ENCODE data around the gene GNPDA1. TPM values are rescaled to one million over a fixed set of nuclear protein-coding genes. Genes with fewer than 3 reads are reported as not detected.

Gene GNPDA1
- total RNA-seq, 1 donor from 2014 or later = 25.1 TPM

DNA sequence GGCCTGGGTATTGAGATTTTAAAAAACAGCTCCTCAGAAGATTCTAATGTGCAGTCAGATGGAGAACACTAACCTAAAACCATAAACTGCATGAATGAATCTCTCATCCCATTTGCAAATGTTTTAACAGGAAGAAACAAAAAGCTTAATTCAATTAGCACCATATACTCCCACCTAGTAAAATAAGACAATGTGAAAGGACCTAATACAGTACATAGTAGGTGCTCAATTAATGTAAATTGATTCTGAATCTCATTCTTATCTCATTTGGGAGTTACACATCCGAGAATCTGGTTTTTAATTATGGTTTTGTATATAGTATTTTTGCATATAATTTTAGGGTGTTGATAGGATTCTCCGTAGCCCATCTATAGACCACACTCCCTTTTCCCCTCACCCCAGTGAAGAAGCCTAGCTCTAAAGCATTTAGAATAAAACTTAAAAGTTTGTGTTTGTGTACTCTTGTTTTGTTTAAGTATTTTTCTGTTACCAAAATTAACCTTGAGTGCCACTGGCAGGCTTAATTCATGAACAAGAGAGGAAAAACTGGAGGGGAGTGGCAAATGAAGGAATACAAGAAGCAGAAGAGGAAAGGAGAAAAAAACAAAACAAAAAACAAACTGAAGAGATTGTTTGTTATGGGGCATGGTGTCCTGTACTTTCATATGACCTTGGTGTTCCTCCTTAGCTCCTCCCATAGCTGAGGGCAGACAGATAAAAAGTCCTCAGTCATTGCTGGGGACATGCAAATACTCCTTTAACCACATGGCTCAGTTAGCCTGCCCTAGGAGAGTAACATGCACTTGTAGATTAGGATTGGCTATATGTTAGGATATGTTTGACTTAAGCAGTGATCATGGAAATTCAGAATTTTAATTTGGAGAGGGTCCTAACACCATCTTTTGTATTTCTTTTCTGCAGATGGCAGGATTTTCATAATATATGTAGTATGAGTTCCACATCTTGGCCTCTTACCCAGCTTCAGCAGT lies 42.8 kb downstream of the GNPDA1 start:
- peak overlapping the region; percentile 96 for H3K27ac ChIP-seq (ENCODE audit: low read depth, low read length)
- peak overlapping the region; percentile 99 for H3K9ac ChIP-seq (ENCODE audit: low read depth in 1 of 3, low read length in 3 of 3)
- peaks cover 9 to 16% (median 13%) of the 10 kb centered on the region in 3 donors for H3K4me1 ChIP-seq (ENCODE audit: control insufficient read depth in 3 of 3, insufficient read depth in 3 of 3, low read length in 3 of 3)
- peaks cover 11 to 17% (median 15%) of the 10 kb centered on the region in 3 donors for H3K36me3 ChIP-seq (ENCODE audit: control insufficient read depth in 3 of 3, insufficient read depth in 3 of 3, low read length in 3 of 3)
- no peaks in the 10 kb centered on the region for H3K9me3 ChIP-seq (ENCODE audit: control insufficient read depth in 3 of 3, low read length in 3 of 3)
- peak overlapping the region; percentile 92 to 96 (median 95) for H3K4me3 ChIP-seq (ENCODE audit: low read length in 3 of 3)
- H3K27me3 ChIP-seq (ENCODE audit: control insufficient read depth in 3 of 3, insufficient read depth in 3 of 3, low read length in 3 of 3) = no peaks in the 10 kb centered on the region

DNA sequence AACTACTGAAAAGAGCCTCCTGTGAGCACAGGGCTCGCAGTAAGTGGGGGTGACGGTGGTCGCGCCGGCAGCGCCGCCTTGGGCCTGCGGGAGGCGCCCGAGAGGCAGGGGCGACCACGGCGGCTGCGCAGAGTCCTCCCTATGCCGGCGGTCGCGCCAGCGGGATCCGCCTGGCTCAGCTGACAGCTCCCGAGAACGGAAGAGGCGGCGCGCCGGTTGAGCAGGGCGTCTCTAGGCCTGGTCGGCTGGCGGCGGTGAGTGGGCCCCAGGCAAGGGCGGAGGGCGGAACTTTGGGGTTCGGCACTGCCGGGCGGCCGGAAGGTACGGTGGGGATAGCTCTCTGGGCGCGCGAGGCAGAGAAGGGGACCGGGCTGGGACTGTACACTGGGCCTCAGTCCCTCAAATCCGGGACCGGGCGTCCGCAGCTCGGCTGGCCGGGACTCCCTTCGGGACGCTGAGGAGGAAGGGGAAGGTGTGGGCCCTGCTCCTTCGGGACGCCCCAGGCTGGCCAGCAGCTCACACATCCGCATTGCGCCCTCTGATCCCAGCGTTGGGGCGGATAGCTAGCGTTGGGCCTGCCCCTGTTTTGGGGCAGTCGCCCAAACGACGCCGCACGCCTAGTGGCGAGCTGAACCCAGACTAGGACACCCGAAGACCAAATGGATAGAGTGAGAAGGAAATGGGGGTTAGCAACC lies 43.8 kb downstream of the GNPDA1 start, which contains the start of gene RNF14:
TSS of gene RNF14 (plus strand) at position 192 of the 695 bp plus-strand sequence. CDS start 4,484 bp downstream, outside the sequence.
- H3K4me3 ChIP-seq (ENCODE audit: low read length in 3 of 3) = peak within 1 kb of the TSS; percentile 92 to 96 (median 95)
- H3K9me3 ChIP-seq (ENCODE audit: control insufficient read depth in 3 of 3, low read length in 3 of 3) = no peaks in the 10 kb centered on the region
- H3K27ac ChIP-seq (ENCODE audit: low read depth, low read length) = peak within 1 kb of the TSS; percentile 96
- peaks cover 7 to 9% (median 8%) of the 10 kb centered on the region in 3 donors for H3K36me3 ChIP-seq (ENCODE audit: control insufficient read depth in 3 of 3, insufficient read depth in 3 of 3, low read length in 3 of 3)
- H3K27me3 ChIP-seq (ENCODE audit: control insufficient read depth in 3 of 3, insufficient read depth in 3 of 3, low read length in 3 of 3) = no peaks in the 10 kb centered on the region
- peak within 1 kb of the TSS; percentile 99 for H3K9ac ChIP-seq (ENCODE audit: low read depth in 1 of 3, low read length in 3 of 3)
- H3K4me1 ChIP-seq (ENCODE audit: control insufficient read depth in 3 of 3, insufficient read depth in 3 of 3, low read length in 3 of 3) = peaks cover 9 to 16% (median 13%) of the 10 kb centered on the region in 3 donors

DNA sequence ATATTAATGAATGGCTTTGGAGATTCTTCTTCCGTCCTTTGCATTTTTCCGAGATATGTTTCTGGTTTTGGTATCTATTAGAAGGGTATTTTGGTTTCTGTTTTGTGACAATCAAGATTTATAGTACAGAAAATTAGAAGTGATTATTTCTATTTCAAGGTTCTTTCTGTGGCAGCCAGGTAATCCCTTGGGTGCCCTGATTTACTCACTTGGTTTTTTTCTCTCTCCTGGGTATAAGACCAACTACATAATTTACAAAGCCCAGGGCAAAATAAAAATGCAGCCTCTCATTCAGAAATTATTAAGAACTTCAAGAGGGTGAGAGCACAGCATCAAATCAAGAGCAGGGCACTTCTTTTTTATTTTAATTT lies 45.9 kb downstream of the GNPDA1 start:
- no peaks in the 10 kb centered on the region for H3K9me3 ChIP-seq (ENCODE audit: control insufficient read depth in 3 of 3, low read length in 3 of 3)
- no peaks in the 10 kb centered on the region for H3K27me3 ChIP-seq (ENCODE audit: control insufficient read depth in 3 of 3, insufficient read depth in 3 of 3, low read length in 3 of 3)
- peaks cover 0 to 2% (median 0%) of the 10 kb centered on the region in 3 donors for H3K36me3 ChIP-seq (ENCODE audit: control insufficient read depth in 3 of 3, insufficient read depth in 3 of 3, low read length in 3 of 3)
- H3K4me1 ChIP-seq (ENCODE audit: control insufficient read depth in 3 of 3, insufficient read depth in 3 of 3, low read length in 3 of 3) = peaks cover 9 to 16% (median 13%) of the 10 kb centered on the region in 3 donors
- H3K9ac ChIP-seq (ENCODE audit: low read depth in 1 of 3, low read length in 3 of 3) = no peak overlapping the region
- no peak overlapping the region for H3K27ac ChIP-seq (ENCODE audit: low read depth, low read length)
- no peak overlapping the region for H3K4me3 ChIP-seq (ENCODE audit: low read length in 3 of 3)

DNA sequence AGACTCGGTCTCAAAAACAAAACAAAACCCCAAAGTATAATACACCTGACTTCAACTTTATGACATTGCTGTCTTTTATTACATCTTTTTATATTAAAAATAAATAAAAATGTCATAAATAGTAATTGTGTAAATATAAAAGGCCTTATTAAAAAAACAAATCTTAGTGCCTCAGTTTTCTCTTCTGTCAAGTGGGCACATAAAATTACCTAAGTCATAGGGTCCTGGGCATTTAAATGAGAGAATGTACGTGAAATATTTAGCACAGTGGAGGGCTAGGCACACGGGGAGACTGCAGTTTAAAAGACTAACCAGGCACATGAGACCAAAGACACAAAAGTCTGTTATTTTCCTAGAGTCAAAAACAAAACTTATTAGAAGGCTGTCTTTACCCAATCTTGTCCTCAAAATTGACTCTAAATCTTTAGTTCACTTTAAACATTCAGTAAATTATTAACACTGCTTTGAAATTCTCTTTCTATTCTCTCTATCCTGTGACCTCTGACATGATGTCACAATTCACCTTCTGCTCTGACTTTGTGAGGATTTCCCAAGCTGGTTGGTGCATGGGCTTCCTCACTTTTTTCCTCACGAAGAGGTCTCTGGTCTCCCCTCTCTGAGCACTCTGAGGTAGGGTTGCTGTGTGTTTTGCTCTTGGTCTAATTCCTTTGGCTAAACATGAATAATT lies 46.4 kb downstream of the GNPDA1 start:
- Histone ChIP-seq H3K27ac (ENCODE audit: low read depth, low read length) (no peak overlapping the region), H3K9me3 (ENCODE audit: control insufficient read depth in 3 of 3, low read length in 3 of 3) (no peaks in the 10 kb centered on the region), H3K4me3 (ENCODE audit: low read length in 3 of 3) (no peak overlapping the region), H3K27me3 (ENCODE audit: control insufficient read depth in 3 of 3, insufficient read depth in 3 of 3, low read length in 3 of 3) (no peaks in the 10 kb centered on the region), H3K9ac (ENCODE audit: low read depth in 1 of 3, low read length in 3 of 3) (no peak overlapping the region), H3K36me3 (ENCODE audit: control insufficient read depth in 3 of 3, insufficient read depth in 3 of 3, low read length in 3 of 3) (peaks cover 0 to 2% (median 0%) of the 10 kb centered on the region in 3 donors), H3K4me1 (ENCODE audit: control insufficient read depth in 3 of 3, insufficient read depth in 3 of 3, low read length in 3 of 3) (peaks cover 9 to 16% (median 13%) of the 10 kb centered on the region in 3 donors)

DNA sequence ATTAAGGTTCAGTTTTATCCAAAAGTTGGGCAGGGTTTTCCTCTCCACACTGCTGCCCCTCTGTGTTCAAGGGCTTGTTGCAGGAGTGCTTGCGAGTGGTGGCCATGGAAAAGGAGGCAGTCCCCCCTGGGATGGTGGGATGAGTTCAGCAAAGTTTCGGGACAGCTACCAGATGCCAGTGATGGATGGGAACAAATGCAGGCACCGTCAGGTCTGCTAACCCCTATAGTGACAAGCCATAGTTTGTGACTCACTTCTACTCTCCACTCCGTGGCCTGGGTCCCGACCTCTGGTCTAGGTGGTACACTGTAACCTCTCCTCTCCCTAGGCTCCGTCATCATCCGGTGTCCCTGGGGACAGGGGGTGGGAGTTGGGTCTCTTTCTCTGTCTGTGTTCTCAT lies 47.8 kb downstream of the GNPDA1 start:
- Histone ChIP-seq H3K36me3 (ENCODE audit: control insufficient read depth in 3 of 3, insufficient read depth in 3 of 3, low read length in 3 of 3) (peaks cover 0 to 2% (median 0%) of the 10 kb centered on the region in 3 donors), H3K4me1 (ENCODE audit: control insufficient read depth in 3 of 3, insufficient read depth in 3 of 3, low read length in 3 of 3) (peaks cover 13 to 14% (median 13%) of the 10 kb centered on the region in 3 donors), H3K4me3 (ENCODE audit: low read length in 3 of 3) (no peak overlapping the region), H3K27ac (ENCODE audit: low read depth, low read length) (no peak overlapping the region), H3K9me3 (ENCODE audit: control insufficient read depth in 3 of 3, low read length in 3 of 3) (no peaks in the 10 kb centered on the region), H3K9ac (ENCODE audit: low read depth in 1 of 3, low read length in 3 of 3) (no peak overlapping the region), H3K27me3 (ENCODE audit: control insufficient read depth in 3 of 3, insufficient read depth in 3 of 3, low read length in 3 of 3) (no peaks in the 10 kb centered on the region)

DNA sequence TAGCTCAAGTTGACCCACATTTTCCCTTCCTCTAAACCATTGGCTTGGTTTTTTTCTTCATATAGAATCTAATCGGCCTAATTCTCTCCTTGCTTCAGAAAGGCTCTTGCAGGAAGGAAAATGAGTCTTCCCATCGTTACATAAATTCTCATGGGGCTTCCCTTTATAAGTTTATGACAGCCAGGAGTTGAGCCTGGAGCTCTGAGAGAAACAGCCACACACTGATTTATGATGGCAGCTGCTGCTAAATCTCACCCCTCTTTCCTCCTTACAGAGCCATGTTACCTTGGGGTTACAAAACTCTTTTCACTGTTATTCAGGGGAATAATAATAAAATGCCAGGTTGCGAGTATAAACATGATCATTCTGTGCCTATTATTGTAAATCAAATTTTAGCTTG lies 49.1 kb downstream of the GNPDA1 start:
- Histone ChIP-seq H3K27ac (ENCODE audit: low read depth, low read length) (no peak overlapping the region), H3K36me3 (ENCODE audit: control insufficient read depth in 3 of 3, insufficient read depth in 3 of 3, low read length in 3 of 3) (no peaks in the 10 kb centered on the region), H3K4me3 (ENCODE audit: low read length in 3 of 3) (no peak overlapping the region), H3K9ac (ENCODE audit: low read depth in 1 of 3, low read length in 3 of 3) (peak overlapping the region in 1 of 3 donors; percentile 3), H3K27me3 (ENCODE audit: control insufficient read depth in 3 of 3, insufficient read depth in 3 of 3, low read length in 3 of 3) (no peaks in the 10 kb centered on the region), H3K9me3 (ENCODE audit: control insufficient read depth in 3 of 3, low read length in 3 of 3) (no peaks in the 10 kb centered on the region), H3K4me1 (ENCODE audit: control insufficient read depth in 3 of 3, insufficient read depth in 3 of 3, low read length in 3 of 3) (peaks cover 10 to 21% (median 11%) of the 10 kb centered on the region in 3 donors)

DNA sequence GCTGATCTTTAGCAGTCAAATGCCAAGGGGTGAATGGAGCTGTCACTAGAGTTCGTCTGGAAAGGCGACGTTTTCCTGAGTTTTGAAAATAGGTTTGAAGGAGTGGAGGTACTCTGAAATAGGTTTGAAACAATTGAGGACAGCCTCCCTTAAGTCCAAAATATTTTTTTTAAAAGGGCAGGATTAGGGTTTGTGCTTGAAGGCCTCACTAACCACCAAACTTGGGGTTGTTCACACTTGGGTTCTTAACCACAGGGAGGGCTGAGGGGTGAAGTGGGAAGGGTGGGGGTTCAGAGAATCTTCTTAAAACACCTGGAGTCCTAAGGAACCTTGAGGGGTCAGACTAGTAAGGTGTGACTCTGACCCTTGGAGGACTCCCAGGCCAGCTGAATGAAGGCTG lies 51.4 kb downstream of the GNPDA1 start:
- H3K9ac ChIP-seq (ENCODE audit: low read depth in 1 of 3, low read length in 3 of 3) = no peak overlapping the region
- no peak overlapping the region for H3K27ac ChIP-seq (ENCODE audit: low read depth, low read length)
- H3K4me1 ChIP-seq (ENCODE audit: control insufficient read depth in 3 of 3, insufficient read depth in 3 of 3, low read length in 3 of 3) = peaks cover 16 to 33% (median 23%) of the 10 kb centered on the region in 3 donors
- no peaks in the 10 kb centered on the region for H3K27me3 ChIP-seq (ENCODE audit: control insufficient read depth in 3 of 3, insufficient read depth in 3 of 3, low read length in 3 of 3)
- no peak overlapping the region for H3K4me3 ChIP-seq (ENCODE audit: low read length in 3 of 3)
- H3K9me3 ChIP-seq (ENCODE audit: control insufficient read depth in 3 of 3, low read length in 3 of 3) = no peaks in the 10 kb centered on the region
- no peaks in the 10 kb centered on the region for H3K36me3 ChIP-seq (ENCODE audit: control insufficient read depth in 3 of 3, insufficient read depth in 3 of 3, low read length in 3 of 3)

DNA sequence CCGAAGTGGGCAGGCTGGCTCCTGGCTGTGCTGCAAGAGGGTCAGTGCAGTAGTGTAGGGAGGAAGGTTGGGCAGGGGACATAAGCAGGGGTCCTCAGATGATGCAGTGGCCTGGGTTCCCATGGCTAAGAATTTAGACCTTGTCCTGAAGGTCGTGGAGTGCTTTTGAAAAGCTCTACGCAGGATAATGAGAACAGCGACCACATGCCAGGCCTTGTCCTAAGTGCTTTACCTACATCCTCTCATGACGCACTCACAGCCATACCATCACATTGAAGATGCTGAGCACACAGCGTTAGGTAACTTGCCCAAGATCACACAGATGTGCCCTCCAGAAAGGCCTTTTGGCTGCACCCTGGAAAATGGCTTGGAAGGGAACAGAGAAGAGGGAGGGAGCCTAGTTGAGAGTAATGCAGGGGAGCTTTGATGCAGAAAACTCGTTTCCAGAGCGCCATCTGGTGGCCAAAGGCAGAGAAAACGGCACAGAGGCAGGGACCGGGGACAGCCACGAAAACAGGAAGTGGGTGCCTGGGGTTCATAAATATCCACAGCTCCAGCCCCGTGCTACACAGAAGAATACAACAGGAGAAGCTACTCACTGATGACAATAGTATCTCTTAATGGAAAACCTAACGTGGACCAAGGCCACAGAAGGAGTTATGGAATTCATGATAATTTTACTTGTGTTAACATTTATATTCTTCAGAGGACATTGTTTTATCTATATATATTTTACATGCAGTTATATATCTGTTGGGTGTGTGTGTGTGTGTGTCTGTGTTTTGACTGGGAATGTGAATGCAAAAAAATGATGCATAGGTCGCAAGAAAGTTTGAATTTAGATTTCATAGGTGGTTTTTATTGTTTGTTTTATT lies 52.1 kb downstream of the GNPDA1 start:
- peaks cover 16 to 37% (median 27%) of the 10 kb centered on the region in 3 donors for H3K4me1 ChIP-seq (ENCODE audit: control insufficient read depth in 3 of 3, insufficient read depth in 3 of 3, low read length in 3 of 3)
- peak overlapping the region in 2 of 3 donors; percentile 34 to 47 for H3K9ac ChIP-seq (ENCODE audit: low read depth in 1 of 3, low read length in 3 of 3)
- H3K9me3 ChIP-seq (ENCODE audit: control insufficient read depth in 3 of 3, low read length in 3 of 3) = no peaks in the 10 kb centered on the region
- H3K27me3 ChIP-seq (ENCODE audit: control insufficient read depth in 3 of 3, insufficient read depth in 3 of 3, low read length in 3 of 3) = no peaks in the 10 kb centered on the region
- H3K4me3 ChIP-seq (ENCODE audit: low read length in 3 of 3) = no peak overlapping the region
- no peaks in the 10 kb centered on the region for H3K36me3 ChIP-seq (ENCODE audit: control insufficient read depth in 3 of 3, insufficient read depth in 3 of 3, low read length in 3 of 3)
- H3K27ac ChIP-seq (ENCODE audit: low read depth, low read length) = no peak overlapping the region

DNA sequence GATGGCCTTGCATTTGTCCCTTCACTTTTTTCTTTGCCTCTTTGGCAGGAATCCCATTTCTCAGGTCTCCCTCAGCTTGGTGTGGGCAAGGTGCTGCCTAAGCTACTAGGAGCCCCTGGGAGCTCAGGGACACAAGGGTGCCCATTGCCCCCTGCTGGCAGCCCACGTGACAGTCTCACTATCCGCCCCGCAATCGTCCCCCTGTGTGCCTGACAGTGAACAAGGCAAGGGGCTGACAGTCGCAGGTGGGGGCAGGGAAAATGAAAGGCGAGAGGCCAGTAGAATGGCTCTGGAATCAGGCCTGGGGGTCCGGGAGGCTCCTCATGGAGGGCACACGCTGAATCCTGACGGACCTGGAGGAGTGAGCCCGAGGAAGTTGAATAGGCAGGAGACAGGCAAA lies 52.8 kb downstream of the GNPDA1 start:
- no peak overlapping the region for H3K4me3 ChIP-seq (ENCODE audit: low read length in 3 of 3)
- peaks cover 16 to 37% (median 27%) of the 10 kb centered on the region in 3 donors for H3K4me1 ChIP-seq (ENCODE audit: control insufficient read depth in 3 of 3, insufficient read depth in 3 of 3, low read length in 3 of 3)
- H3K27me3 ChIP-seq (ENCODE audit: control insufficient read depth in 3 of 3, insufficient read depth in 3 of 3, low read length in 3 of 3) = no peaks in the 10 kb centered on the region
- no peak overlapping the region for H3K9ac ChIP-seq (ENCODE audit: low read depth in 1 of 3, low read length in 3 of 3)
- no peaks in the 10 kb centered on the region for H3K36me3 ChIP-seq (ENCODE audit: control insufficient read depth in 3 of 3, insufficient read depth in 3 of 3, low read length in 3 of 3)
- no peak overlapping the region for H3K27ac ChIP-seq (ENCODE audit: low read depth, low read length)
- no peaks in the 10 kb centered on the region for H3K9me3 ChIP-seq (ENCODE audit: control insufficient read depth in 3 of 3, low read length in 3 of 3)
